ENCODE results near the gene NRN1.
"Not testable (repeated sequence)": the region's sequence is repeated elsewhere in the genome, so short reads cannot be mapped to it uniquely, and the experiment has no call there.

Gene NRN1, protein sequence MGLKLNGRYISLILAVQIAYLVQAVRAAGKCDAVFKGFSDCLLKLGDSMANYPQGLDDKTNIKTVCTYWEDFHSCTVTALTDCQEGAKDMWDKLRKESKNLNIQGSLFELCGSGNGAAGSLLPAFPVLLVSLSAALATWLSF

DNA sequence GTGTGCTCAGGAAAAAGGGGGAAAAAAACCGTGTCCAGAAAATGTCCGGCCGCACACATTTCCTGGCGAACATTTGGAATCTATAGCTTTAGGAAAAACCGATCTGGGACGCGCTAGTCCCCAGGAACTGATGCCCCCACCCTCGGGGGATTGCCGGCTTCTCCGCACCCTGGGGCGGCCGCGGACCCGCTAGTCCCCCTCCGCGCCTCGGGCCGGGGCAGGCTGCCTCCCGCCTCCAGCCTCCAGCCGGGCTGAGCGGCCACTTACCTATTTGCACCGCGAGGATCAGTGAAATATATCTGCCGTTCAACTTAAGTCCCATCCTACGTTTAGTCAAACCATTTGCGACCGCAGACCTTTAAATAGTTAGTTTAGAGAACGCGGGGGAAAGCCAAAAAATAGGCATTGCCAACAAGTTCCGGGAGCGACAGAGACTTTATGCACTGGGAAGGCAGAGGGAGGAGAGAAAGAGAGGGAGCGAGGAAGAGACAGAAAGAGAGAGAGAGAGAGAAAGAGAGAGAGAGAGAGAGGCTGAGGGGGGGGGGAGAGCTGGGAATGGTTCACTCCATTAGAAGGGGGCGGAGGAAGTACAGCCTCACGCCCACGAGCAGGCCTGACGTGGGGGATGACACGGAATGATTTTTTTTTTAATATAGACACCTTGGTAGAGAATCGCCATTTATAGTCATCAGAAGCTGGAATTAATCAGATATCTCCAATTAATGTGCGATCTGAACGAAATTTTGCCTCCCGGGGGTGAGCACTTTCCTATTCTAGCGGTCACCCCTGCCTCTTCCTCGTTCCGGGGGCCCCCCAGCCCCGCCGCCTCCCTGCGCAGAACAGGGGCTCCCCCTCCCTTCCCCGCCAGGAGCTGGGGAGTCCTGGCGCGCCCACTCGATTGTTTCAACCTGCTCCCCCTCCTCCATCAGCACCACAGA is at the start of gene NRN1:
Gene NRN1, minus strand, starts transcription at position 498 of the 938 bp plus-strand sequence. Its CDS starts 176 bp downstream, at position 322.
- peak; percentile 39 for DNase-seq

DNA sequence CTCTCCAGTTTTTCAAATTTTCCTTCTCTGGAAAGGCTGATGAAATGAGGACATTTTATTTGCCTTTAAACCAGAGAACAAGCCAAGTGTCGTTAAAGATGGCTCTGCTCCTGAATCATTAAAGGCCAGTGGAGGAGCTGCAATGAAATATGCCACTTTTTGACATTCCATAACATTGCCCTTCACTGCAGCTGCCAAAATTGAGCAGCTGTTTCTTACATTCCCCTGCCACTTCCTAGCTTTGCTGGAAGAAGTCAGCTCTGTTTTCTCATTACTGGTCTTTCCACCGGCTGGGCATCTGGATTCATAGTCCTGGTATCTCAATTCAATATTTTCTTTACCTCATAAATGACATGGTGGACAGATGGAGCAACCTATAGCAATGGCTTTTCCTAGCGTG is 45.5 kb upstream of the NRN1 start:
- DNase-seq, result no peak

DNA sequence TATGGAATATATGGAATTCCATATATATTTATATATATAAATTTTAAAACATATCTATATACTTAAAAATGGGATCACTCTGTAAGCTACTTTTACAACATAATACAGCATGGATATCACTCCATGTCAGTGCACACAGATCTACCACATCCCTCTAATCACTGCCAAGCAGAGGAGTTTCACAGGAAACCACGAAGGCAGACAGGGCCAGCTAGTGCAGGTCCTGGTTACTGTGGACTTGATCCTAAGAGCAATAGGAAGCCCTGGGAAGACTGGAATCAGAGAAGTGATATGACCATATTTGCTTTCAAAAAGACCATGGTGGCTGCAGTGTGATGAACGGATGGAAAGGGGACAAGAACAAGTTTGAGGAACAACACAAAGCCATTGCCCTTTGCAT is 40.0 kb upstream of the NRN1 start:
- DNase-seq, result no peak

DNA sequence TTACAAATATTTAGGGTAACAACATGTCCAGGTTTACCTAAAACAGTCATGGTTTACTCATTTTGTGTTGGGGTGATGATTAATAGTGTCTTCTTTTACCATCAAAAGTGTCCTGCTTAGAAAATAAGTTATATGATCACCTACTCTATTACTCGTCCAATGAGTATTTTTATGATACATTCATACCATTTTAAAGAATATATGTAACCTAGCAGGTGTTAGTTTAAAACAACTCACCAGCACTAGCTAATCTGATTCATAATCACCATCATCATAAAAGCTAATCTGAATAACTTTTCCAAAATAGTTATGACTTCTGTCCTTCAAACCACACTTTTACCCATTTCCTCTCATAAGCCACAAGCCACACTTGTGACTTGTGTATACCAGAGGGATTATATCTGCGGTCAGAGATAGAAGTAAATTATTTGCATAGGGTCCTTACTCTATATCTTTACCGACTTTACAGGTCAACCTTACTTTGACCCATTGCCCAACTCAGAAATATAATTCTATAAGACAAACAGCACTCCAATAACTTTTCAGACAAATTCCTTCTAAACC is 33.3 kb upstream of the NRN1 start:
- DNase-seq, result no peak

DNA sequence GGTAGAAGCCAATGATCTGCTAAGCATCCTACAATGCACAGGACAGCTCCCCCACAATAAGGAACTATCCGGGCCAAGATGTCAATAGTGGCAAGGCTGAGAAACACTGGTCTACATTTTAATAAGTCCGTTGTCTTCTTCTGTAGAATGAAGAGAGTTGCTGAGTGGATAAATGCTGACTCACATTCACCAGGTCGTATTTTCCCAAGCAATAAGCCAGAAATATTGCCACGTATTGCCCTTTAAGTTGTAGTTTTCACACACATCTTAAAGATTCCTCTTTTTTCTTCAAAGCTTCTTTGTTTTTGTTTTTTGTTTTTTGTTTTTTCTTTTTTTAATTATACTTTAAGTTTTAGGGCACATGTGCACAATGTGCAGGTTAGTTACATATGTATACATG is 30.5 kb upstream of the NRN1 start:
- no peak for DNase-seq

DNA sequence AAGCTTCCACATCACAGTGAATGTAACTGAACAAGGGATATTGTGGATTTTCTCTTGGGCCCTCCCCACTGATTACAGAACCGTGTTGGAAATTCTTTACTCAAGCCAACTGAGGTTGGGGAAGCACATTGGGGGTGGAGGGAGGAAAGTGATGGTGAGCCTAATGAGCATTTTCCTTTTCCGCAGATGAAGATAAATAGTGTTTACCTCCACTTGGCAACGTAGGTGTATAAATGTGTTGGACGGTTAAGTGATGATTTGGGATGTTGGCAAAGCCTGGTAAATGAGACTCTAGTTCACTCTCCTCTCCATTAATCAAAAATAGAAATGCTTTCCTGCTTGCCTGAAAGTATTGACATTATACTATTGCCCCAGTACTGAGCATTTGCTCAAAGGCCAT is 27.1 kb upstream of the NRN1 start:
- no peak for DNase-seq

DNA sequence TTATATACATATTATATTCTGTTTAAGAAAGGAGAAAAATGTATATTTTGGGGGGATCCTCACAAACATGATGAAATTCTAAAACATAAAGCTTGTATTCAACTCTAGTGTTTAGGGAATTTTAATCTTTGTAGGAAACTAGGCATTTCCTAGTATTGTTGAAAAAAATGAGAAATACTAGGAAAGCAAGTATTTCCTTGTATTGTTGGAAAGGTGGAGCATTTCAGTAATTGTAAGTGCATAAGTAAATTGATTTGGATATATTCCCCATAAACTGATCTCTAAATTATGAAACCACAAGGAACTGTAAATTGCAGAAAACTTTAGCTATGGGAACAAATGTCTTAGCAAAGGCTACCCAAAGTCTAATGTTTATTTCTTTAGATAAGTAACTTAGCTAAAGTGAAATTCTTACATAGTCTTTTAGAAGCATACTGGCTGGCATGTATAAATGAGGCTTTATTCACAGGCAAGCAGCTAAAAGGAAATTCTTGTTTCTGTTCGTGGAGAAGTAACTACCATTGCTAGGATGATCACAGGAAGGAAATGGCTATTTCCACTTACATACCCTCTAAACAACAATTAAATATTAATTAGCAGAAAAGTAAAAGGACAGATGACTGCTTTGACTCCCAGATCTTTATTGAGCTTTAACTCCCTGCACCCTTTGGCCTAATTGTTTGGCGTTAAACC is 19.9 kb upstream of the NRN1 start:
- DNase-seq, result no peak

DNA sequence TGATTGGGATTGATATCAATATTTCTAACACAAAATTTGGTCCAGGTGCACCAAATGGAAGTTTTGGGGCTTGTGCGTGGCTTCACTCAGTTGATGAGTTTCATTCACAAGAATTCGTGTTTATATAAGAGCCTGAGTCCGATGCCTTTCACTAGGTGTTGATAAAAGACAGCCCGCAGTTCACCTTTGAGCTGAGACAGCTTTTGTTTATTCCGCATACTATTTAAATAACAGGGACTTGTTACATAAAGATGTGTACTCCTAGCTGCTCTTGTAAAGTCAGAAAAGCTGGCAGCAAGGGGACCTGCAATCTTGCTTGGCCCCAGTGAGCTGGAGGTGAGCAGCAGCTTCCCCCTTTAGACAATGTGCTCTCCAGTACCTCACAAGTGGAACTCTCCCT is 19.0 kb upstream of the NRN1 start:
- no peak for DNase-seq

DNA sequence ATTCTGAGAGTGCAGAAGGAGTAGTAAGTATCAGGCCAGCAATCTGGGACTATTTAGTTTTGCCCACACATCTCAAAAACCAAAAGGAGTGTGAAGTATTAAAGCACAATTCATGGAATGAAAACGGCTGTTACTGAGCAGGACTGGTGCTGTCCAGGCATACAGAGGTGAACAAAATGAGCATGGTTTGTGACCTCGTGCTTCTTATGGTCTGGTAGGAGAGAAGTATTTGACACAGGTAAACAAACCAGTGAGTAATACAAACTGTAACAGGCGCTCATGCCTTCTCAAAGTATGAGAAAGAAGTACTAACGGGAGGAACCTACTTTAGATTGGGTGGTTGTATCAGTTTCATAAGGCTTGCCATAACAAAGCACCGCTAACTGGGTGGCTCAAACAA is 17.5 kb upstream of the NRN1 start:
- no peak for DNase-seq

DNA sequence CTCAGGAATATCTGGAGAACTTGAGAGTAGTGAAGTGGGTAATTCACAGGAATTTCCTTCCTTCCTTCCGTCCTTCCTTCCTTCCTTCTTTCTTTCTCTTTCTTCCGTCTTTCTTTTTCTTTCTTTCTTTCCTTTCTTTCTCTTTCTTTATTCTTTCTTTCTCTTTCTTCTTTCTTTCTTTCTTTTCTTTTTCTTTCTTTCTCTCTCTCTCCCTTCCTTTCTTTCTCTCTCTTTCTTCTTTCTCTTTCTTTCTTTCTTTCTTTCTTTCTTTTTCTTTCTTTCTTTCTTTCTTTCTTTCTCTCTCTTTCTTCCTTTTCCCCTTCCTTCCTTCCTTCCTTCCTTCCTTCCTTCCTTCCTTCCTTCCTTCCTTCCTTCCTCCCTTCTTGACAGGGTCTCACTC is 16.1 kb upstream of the NRN1 start:
- DNase-seq, result not testable (repeated sequence)

DNA sequence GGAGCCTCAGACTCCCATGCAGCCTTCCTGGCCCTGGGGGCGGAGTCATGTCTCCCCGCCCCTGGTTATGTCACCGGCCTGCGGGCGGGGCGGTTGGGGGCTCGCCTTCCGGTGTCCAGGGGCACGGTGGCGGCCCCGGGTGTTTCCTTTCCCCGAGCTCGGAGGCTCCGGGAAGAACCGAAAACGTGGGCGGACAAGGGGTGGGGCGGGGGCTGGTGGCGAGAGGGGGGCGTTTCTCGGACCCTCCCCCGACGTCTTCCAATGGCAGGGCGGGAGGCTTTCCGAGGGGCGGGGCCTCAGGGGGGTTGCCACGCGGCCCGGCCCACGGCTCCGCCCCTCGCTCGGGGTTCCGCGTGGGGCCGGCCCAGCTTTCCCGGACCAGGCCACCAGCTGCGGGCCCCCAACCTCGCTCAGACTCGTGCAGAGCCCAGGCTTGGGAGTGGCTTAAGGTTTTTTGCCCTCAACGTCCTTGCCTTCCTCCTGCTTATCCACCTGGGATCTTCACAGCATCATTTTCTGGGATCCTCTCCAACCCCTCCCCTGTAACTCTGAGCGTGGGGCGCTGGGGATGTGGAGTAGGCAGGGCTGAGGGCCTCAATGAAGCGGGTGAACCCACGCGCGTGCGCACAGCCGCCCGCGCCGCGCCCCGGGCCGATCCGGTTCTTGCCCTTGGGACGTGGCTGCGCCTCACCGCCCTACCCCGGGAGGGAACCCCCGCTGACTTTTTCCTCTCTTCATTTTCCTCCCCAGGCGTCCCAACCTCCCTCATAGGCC is 2.1 kb upstream of the NRN1 start:
- DNase-seq, result peak; percentile 74

DNA sequence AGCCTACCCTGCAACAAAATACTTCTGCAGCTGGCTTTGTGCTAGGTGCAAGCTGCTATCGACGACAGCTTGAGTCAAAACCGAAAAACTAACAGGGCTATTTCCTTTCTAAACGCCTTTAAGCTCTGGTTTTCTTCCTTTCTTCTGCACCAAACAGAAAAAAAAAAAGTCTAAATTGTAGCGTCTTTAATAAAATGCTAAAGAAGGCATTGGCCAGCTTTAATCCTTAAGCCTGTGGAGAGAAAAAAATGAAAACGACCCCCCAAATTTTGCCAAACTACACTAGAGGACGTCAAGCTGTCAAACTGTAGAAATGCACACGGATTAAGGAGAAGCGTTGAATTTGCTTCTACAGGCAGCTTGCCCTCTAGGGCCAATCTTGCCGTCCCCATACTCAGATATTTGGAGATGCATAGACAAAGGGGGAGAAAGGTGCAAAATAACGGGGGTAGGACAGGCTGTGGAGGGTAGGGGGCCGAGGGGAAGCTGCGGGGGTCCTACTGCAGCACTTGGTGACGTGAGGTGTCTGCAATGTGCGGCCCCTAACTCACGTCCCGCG is 1.4 kb upstream of the NRN1 start:
- no peak for DNase-seq

DNA sequence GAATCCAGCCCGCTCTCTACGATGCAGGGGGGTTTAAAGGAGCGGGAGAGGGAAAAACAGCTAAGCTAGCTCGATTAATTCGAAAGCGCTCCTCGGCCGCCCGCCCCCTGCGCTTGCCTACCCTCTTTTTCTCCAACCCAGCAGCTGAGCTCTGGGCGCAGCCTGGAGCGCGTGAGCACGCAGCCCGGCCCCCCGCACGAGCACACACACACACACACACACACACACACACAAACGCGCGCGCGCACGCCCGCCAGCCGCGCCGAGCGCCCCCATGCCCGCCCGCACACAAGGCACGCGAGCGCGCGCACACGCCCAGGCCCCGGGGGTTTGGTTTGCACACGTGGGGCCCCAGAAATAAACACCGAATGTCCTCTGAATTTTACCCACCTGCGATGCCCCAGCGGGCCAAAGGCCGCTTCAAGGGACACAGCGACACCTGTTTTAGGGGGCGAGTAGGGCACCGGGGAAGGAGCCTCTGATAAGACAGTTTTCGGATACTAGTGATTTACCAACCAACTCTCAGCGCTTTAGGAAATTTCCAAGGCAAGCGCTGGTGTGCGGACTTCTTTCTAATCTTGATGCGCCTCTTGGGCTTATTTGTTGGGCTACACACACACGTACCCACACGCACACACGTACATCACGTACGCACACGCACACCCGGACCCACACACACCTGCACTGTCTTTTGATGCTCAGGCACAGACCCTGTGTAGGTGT is 802 bp upstream of the NRN1 start:
- DNase-seq, result peak; percentile 48

DNA sequence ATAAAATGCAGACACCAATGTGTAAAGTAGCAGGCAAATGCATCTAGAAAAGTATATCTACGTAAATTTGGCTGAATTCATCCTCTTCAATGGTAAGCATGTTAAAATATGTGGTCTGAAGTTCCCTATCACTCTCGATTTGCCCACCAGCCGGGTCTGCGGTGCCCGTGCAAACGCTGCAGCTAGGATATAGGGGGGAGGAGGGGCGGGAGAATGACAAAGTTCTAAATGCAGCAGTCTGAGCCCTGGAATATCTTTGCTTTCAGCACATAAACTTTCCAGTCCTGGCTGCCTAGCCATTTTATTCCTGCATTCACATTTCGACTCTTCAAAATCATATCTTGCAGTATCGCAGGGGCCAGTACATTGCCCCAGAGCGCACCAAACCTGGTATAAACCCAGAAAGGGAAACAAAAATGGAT is 708 bp downstream of the NRN1 start:
- DNase-seq, result no peak

DNA sequence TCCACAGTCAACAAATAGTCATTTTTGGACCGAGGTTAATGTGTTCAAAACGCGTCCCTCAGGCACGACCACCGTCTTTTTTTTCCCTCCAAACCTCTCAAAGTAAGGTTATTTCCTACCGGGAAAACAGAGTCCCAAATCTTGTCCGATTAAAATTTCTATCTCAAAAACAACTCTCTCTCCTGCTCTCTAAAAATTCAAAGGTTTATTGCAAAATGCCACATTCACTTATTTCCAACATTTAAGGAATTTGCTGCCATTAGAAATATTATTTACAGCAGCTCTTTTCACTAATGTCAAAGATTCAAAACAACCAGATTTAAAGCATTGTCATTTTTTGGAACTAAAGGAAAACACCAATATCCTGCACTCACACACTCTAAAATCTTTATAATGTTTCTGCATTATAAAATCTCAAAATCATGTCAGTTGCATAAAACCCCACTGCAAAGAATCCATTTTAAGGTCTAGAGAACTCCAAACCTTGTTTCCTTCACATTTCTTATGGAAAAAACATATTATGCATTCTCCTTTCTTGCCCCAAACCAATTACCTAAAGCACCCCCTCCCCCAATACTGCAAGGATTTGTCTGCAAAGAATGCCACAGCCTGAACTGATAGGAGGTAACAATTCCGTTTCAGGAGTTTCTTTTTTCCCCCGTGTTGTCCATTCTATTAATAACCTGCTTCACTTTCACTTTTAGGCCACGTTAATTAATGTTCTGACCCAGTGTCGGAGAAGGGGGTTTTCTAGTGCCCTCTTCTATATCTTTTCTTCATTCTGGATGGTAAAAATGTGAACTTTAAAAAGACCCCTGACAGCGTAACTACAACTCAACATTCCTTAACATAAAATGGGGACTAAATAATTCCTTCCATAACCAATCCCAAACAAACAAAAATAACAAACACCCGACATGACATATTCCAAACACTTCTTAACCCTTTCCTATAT is 1.4 kb downstream of the NRN1 start:
- no peak for DNase-seq

DNA sequence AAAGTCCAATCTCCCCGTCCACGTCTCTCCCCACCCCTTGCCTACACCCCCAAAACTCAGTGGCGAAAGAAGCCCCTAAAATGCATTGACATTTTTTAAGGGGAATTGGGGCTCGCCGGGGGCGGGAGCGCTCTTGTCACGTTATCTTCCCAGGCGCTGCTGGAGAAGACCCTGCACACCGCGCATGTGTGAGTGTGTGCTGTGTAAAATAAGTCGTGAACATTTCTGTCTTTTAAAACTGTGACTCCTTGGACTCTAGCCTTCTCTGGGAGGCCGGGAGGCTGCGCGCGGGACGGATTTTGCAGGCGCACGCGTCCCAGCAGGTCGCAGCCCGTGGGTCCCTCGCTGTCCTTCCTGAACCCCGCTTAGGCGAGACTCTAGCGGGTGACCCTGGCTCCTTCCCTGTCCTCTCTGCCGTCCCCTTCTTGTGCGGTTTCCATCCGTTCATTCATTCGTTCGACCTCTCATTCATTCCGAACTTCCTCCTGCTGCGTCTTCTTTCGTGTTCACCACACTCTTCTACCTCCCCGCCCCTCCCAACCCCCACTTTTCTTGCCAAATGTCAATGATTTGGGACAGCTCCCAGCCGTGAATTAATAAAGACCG is 2.2 kb downstream of the NRN1 start:
- DNase-seq, result no peak

DNA sequence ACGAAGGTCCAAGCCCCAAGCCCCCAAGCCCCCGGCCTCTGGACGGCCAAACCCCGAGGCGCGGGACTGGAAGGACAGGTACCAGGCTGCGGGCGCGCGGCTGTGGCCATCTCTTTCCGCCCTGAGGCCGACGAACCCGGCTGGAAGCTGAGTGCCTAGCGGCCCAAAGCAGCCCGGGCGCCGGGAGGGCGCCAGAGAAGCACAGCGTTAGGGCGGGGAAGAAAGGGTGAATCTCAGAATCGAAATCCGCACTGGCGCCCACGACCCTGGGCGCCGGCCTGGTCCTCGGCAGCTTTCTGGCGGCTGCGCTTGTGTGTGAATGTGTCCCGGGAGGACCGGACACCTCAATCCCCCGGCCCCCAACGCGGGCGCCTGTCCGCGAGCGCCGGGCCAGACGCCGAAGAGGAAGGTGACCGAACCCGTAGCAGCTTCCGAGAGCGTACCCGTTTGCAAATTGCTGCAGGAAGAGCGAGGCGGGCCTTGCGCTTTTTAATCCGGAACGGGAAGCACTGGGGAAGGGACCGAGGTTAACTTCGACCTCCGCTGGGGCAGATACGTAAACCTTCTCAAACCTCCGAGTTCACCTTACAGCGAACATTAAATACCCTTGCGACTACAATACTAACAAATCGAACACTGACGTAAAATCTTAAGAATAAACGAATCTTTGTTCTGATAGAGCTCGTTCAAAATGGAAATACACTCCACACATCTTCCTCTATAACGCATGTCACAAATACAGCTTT is 2.9 kb downstream of the NRN1 start:
- no peak for DNase-seq

DNA sequence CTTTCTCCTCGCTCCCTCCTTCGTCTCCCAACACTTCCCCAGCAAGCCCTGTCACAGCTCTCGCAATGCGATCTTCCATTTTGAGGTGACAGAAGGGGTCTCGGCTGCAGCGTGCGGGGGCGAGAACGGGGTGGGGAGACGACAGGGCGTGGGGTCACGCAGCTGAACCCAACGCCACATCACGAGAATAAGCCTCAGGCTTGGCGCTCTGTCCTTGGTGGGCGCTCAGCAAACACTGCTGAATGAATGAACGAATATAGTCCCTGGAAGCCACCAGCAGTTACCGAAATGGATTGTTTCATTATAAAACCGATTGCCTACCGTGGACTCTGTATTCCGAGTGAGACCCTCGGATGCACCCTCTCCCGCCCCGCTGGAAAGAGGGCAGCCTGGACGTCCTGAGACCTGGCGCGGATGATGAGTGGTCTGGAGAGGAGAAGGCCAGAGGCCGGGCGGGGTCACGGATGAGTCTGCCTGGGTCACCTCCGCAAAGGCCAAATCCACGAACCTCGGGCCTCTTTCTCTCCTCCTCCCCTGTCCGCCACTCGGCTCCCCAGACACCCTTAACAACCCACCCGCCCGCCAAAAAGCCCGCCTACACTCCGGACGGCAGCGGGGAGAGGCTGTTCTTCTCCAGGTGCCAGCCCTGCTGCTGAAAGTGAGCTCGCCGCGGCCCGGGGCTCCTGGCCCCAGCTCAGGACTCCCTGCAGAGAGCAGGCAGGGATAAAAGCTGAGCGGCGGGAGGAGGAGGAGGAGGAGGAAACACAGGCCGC is 3.7 kb downstream of the NRN1 start:
- DNase-seq, result no peak

Data from NCI-H446 treated with DMSO at 0.1 percent for 48 hours (cell line).